Gastrocnemius medialis (tissue), 4 donors: ENCODE results near the gene MYL2.

ENCODE experiments used
- CTCF ChIP-seq, 5 experiments: fragments of 450-650 bp in 3 of 5; fragments of 200-600 bp in 2 of 5; sonication (generic) in 2 of 5; IDR thresholded peaks in 4 of 5; conservative IDR thresholded peaks in 1 of 5; 1 replicate in 4 of 5; 2 replicates in 1 of 5; pipeline ENCODE4 v1.5.1; 2016 to 2019; ENCODE audit warnings: antibody characterized with exemption in 5 of 5, mild to moderate bottlenecking in 3 of 5, moderate library complexity in 3 of 5
- POLR2A ChIP-seq, 2 donors: fragments of 450-650 bp; IDR thresholded peaks; one replicate each; pipeline ENCODE4 v1.6.1; 2017; ENCODE audit warnings: antibody characterized with exemption in 2 of 2, mild to moderate bottlenecking in 2 of 2, moderate library complexity in 2 of 2

- TF ChIP-seq POLR2A (IDR thresholded peaks at IDR 0.05) (no peak), CTCF (IDR thresholded peaks at IDR 0.05 in 4 of 5, conservative IDR thresholded peaks at IDR 0.05 in 1 of 5) (no peak)
These were observed 21.0 kb upstream of the MYL2 start for GRCh38 chr12:110941391-110941790.
